Muscle layer of colon (tissue), 2 donors: ENCODE measurements around the gene EYS.
"Not testable (repeated sequence)": the region's sequence is repeated elsewhere in the genome, so short reads cannot be mapped to it uniquely, and the experiment has no call there.

Source experiments
- H3K27ac ChIP-seq: one replicate; pipeline ENCODE4 v1.7.0; 2013; ENCODE audit warnings: low read depth, mild to moderate bottlenecking, low read length, moderate library complexity
- H3K27me3 ChIP-seq, 2 donors: one replicate each; pipeline ENCODE4 v1.7.0; 2013; ENCODE audit warnings: low read length in 2 of 2, mild to moderate bottlenecking in 2 of 2; ENCODE audit not compliant: insufficient read depth in 2 of 2, control insufficient read depth in 1 of 2
- H3K36me3 ChIP-seq: one replicate; pipeline ENCODE4 v1.7.0; 2013; ENCODE audit warnings: mild to moderate bottlenecking, low read length; ENCODE audit not compliant: insufficient read depth
- H3K4me1 ChIP-seq: one replicate; pipeline ENCODE4 v1.7.0; 2013; ENCODE audit warnings: mild to moderate bottlenecking, low read length; ENCODE audit not compliant: insufficient read depth
- H3K4me3 ChIP-seq, 2 donors: one replicate each; pipeline ENCODE4 v1.7.0; 2013; ENCODE audit warnings: low read length in 2 of 2, low read depth in 1 of 2, mild to moderate bottlenecking in 1 of 2, moderate library complexity in 1 of 2
- H3K9ac ChIP-seq: one replicate; pipeline ENCODE4 v1.7.0; 2013; ENCODE audit warnings: low read length
- H3K9me3 ChIP-seq: one replicate; pipeline ENCODE4 v1.7.0; 2013; ENCODE audit warnings: mild to moderate bottlenecking, low read length
- donor health status: abdominal sarcoma.
- donor health status: Adenocarcinoma of cecum.

Gene EYS

DNA sequence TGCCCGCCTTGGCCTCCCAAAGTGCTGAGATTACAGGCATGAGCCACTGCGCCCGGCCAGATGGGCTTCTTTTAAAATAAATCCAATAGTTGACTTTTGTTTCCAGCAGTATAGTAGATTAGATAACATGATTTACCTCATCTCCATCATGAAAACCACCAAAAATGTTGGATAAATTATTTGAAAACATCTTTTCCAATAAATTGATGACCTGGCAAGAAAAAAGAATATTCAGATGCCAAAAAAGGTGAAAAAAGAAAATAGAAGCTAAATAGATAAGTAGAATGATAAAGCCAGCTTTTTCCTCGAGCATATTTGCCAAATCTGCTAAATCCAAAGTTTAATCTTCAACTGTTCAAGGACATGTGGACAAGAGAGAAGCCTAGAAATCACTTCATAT lies 1962.2 kb downstream of the EYS start:
- no peaks in the 10 kb centered on the region for H3K4me1 ChIP-seq
- H3K36me3 ChIP-seq, result no peaks in the 10 kb centered on the region
- no peak overlapping the region for H3K9ac ChIP-seq
- no peaks in the 10 kb centered on the region for H3K9me3 ChIP-seq
- no peak overlapping the region for H3K4me3 ChIP-seq
- no peak overlapping the region for H3K27ac ChIP-seq
- no peaks in the 10 kb centered on the region for H3K27me3 ChIP-seq

DNA sequence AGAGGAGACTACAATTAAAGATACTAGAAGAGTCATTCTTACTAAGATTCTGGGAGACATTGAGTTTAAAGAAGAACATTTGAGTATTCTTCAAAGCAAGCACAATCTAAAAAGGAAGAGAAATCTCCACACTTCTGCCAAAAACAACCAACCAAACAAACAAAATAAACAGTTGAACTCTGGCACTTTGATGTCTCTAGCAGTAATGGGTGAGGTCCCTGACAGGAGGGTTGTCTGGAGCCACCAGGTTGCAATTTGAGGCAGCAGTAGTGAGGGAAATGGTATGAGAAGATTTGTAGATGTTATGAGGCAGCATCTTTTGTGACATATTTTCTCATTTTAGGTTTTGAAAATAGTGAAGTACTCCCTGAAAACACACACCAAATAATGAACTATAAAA lies 1963.3 kb downstream of the EYS start:
- H3K4me1 ChIP-seq, result no peaks in the 10 kb centered on the region
- H3K9ac ChIP-seq, result no peak overlapping the region
- H3K36me3 ChIP-seq, result no peaks in the 10 kb centered on the region
- no peaks in the 10 kb centered on the region for H3K9me3 ChIP-seq
- no peak overlapping the region for H3K27ac ChIP-seq
- no peak overlapping the region for H3K4me3 ChIP-seq
- H3K27me3 ChIP-seq, result no peaks in the 10 kb centered on the region

DNA sequence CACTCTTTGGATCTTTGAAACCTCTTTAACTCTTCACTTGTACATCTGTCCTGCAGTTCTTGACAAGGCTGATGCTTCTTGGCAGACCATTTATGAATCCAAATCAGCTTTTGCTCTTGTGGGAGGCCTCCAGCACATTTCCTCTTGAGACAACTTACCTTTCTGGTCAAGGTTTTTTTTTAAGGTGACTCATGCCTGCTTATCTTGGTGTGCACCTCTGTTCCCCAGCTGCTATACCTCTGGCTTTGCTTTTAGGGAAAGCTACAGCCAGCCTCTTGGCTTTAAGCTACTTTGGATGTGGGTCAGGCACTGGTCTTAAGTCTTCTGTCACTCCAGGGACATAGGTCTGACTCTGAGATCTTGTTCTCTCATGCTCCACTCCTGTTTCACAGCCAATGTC lies 1965.0 kb downstream of the EYS start:
- Histone ChIP-seq H3K9me3 (no peaks in the 10 kb centered on the region), H3K36me3 (no peaks in the 10 kb centered on the region), H3K27ac (no peak overlapping the region), H3K4me3 (no peak overlapping the region), H3K9ac (no peak overlapping the region), H3K27me3 (no peaks in the 10 kb centered on the region), H3K4me1 (no peaks in the 10 kb centered on the region)

DNA sequence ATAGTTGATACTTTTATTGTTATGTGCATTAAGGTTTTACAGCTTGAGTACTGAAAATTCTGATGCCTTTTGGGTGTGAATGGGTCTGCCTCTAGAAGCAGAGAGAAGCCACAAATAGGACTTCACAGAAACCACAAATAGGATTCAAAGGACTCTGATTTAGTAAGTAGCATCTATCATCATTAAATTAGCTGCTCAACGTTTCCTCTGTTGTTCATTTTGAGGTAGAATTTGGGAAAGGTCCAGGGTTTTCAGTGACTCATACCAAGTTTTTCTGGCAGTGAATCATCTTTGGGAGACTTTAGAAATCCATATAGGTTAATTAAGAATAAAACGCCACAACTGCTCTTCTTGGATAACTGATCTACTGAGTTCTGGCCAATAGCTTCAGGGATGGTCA lies 1966.3 kb downstream of the EYS start:
- no peaks in the 10 kb centered on the region for H3K36me3 ChIP-seq
- no peak overlapping the region for H3K4me3 ChIP-seq
- H3K9me3 ChIP-seq, result no peaks in the 10 kb centered on the region
- H3K27ac ChIP-seq, result no peak overlapping the region
- H3K4me1 ChIP-seq, result no peaks in the 10 kb centered on the region
- H3K9ac ChIP-seq, result no peak overlapping the region
- H3K27me3 ChIP-seq, result no peaks in the 10 kb centered on the region

- Histone ChIP-seq H3K9ac (no peak overlapping the region), H3K36me3 (no peaks in the 10 kb centered on the region), H3K9me3 (no peaks in the 10 kb centered on the region), H3K27ac (no peak overlapping the region), H3K4me3 (no peak overlapping the region), H3K27me3 (no peaks in the 10 kb centered on the region), H3K4me1 (no peaks in the 10 kb centered on the region)
Observed at GRCh38 chr6:63739094-63739687, 1967.8 kb downstream of the EYS start.

- not testable (repeated sequence) for H3K9me3 ChIP-seq, H3K9ac ChIP-seq, H3K27ac ChIP-seq, H3K4me1 ChIP-seq, H3K27me3 ChIP-seq, H3K36me3 ChIP-seq, H3K4me3 ChIP-seq
Observed at GRCh38 chr6:63738190-63738589, 1968.8 kb downstream of the EYS start.

- Histone ChIP-seq H3K9ac (no peak overlapping the region), H3K4me1 (no peaks in the 10 kb centered on the region), H3K27ac (no peak overlapping the region), H3K9me3 (no peaks in the 10 kb centered on the region), H3K27me3 (no peaks in the 10 kb centered on the region), H3K4me3 (no peak overlapping the region), H3K36me3 (no peaks in the 10 kb centered on the region)
Observed at GRCh38 chr6:63734923-63735322, 1972.1 kb downstream of the EYS start.

GRCh38 chr6:63732336-63732735 lies 1974.7 kb downstream of the EYS start:
- Histone ChIP-seq H3K4me1 (no peaks in the 10 kb centered on the region), H3K27ac (no peak overlapping the region), H3K9me3 (no peaks in the 10 kb centered on the region)

DNA sequence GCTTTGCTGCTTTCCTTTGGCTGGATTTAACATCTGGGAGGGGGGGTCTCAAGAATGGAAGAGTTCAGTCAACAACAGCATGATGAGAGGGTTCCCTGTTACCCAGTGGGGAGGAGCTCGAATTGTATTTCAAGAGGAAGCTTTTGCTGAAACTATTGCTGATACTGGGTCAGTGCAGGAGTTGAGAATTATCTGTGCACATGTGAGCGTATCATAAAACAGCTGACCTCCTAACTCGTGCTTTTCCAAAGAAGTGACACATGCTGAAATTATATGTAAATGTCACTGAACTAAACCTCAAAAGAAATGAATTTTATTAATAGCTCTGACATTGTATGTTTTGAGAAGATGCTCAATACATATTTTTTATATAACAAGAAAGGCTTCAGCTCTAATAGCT lies 1975.1 kb downstream of the EYS start:
- H3K9me3 ChIP-seq, result no peaks in the 10 kb centered on the region
- no peaks in the 10 kb centered on the region for H3K36me3 ChIP-seq
- no peak overlapping the region for H3K4me3 ChIP-seq
- H3K4me1 ChIP-seq, result no peaks in the 10 kb centered on the region
- no peaks in the 10 kb centered on the region for H3K27me3 ChIP-seq
- H3K9ac ChIP-seq, result no peak overlapping the region
- no peak overlapping the region for H3K27ac ChIP-seq

More at GRCh38 chr6:63732336-63732735, 1974.7 kb downstream of the EYS start:
- Histone ChIP-seq H3K27me3 (no peaks in the 10 kb centered on the region), H3K4me3 (no peak overlapping the region), H3K36me3 (no peaks in the 10 kb centered on the region), H3K9ac (no peak overlapping the region)

DNA sequence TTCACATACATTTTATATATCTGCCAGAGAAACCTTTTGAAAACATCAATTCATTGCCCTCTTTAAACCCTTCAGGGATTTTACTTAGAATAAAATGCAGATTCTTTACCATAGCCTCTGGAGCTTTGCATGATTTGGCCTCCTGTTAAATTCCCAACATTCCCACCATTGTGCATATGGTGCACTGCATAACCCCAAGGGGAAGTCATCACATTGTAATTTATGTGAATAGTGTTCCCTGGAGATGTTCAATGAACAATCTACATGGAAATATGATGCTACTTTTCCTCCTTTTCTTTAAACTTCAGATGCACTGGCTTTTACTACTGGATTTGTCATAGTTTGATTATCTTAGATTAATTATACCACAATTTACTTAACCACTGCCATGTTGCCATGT lies 1976.7 kb downstream of the EYS start:
- Histone ChIP-seq H3K36me3 (no peaks in the 10 kb centered on the region), H3K4me1 (no peaks in the 10 kb centered on the region), H3K27me3 (no peaks in the 10 kb centered on the region), H3K9me3 (no peaks in the 10 kb centered on the region), H3K4me3 (no peak overlapping the region), H3K9ac (no peak overlapping the region), H3K27ac (no peak overlapping the region)

- no peaks in the 10 kb centered on the region for H3K4me1 ChIP-seq
- H3K36me3 ChIP-seq, result no peaks in the 10 kb centered on the region
- H3K4me3 ChIP-seq, result no peak overlapping the region
- no peak overlapping the region for H3K27ac ChIP-seq
- H3K9ac ChIP-seq, result no peak overlapping the region
- H3K9me3 ChIP-seq, result no peaks in the 10 kb centered on the region
- no peaks in the 10 kb centered on the region for H3K27me3 ChIP-seq
Observed at GRCh38 chr6:63724721-63725120, 1982.3 kb downstream of the EYS start.

DNA sequence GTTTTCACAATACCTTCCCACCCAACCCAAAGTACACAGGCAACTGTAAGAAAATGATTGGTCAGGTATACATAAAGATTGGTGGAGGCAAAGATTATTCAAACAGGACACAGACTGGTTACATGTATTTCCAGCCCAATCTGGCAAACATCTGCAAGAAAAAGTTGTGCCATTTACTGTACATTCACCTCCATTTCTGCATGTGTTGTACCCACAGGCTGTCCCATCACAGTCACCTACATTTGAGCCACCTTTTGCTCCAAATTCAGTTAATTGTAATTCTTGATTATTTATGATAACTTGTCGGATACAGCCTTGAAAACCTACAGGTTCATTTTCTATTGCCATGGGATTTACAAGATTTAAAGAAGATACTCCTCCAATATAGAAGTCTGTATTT lies 1985.8 kb downstream of the EYS start:
- no peaks in the 10 kb centered on the region for H3K4me1 ChIP-seq
- no peak overlapping the region for H3K4me3 ChIP-seq
- H3K9me3 ChIP-seq, result no peaks in the 10 kb centered on the region
- H3K9ac ChIP-seq, result no peak overlapping the region
- H3K36me3 ChIP-seq, result no peaks in the 10 kb centered on the region
- H3K27me3 ChIP-seq, result no peaks in the 10 kb centered on the region
- no peak overlapping the region for H3K27ac ChIP-seq
